Tibial artery (tissue), 4 donors: ENCODE results near the gene TMEM132C.

Source experiments
- DNase-seq, 2 donors: peaks; one replicate each; pipeline ENCODE4 v3.0.0-alpha.2; 2019
- H3K27ac ChIP-seq, 2 donors: fragments of 200-600 bp; sonication (generic) in 1 of 2; 1 replicate in 1 of 2; 2 replicates in 1 of 2; pipeline ENCODE4 v1.5.1; 2018 to 2019; ENCODE audit warnings: mild to moderate bottlenecking in 1 of 2
- H3K27me3 ChIP-seq, 2 donors: fragments of 200-600 bp; sonication (generic) in 1 of 2; one replicate each; pipeline versions ENCODE4 v1.5.1 to v1.6.0; 2016 to 2019
- H3K36me3 ChIP-seq, 3 donors: fragments of 200-600 bp; sonication (generic) in 2 of 3; one replicate each; pipeline ENCODE4 v1.5.1; 2016 to 2019; ENCODE audit warnings: mild to moderate bottlenecking in 2 of 3
- H3K4me1 ChIP-seq, 4 donors: fragments of 200-600 bp; sonication (generic) in 2 of 4; 1 replicate in 3 of 4; 2 replicates in 1 of 4; pipeline ENCODE4 v1.5.1; 2016 to 2019
- H3K4me3 ChIP-seq, 2 donors: fragments of 200-600 bp; sonication (generic) in 1 of 2; 1 replicate in 1 of 2; 2 replicates in 1 of 2; pipeline ENCODE4 v1.5.1; 2018 to 2019; ENCODE audit warnings: mild to moderate bottlenecking in 2 of 2
- H3K9me3 ChIP-seq, 3 donors: fragments of 200-600 bp; sonication (generic) in 1 of 3; one replicate each; pipeline ENCODE4 v1.5.1; 2016 to 2019
- intact Hi-C: fragments of 100-400 bp; cut with DNase I; formaldehyde crosslinking; loops from one replicate; pipeline ENCODE4 v1.15.0; 2023; ENCODE audit warnings: low total_unique reads
- TF ChIP-seq, protein P1 (sequence below), 2 experiments: fragments of 200-600 bp in 1 of 2; fragments of 450-650 bp in 1 of 2; IDR thresholded peaks; one replicate each; pipeline ENCODE4 v1.5.1; 2017 to 2019; ENCODE audit warnings: antibody characterized with exemption in 2 of 2, mild to moderate bottlenecking in 1 of 2, moderate library complexity in 1 of 2

Gene TMEM132C

DNA sequence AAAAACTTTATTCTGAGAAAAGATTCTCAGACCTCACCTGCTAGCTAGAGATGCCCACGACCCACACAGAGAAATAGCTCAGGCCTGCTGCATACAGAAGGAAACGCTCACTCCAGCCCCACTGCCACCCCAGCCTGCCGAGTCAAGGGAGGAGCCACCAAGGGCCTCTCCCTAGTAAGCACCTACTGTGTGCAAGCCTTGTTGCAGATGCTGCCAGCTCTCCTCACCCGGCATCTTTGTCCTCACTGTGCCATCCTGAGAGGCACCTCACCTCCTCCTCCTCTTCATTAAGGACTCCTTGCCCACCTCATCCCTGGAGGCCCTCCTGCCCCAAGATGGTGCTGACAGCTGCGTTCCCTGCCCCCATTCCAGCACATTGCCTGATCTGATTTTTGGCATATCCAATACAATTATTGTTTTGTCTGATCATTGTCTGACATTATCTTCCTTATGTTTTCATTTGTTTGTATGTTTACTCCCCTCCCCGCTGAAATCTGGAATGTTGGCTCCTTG is 359.9 kb downstream of the TMEM132C start:
- no peaks in the 10 kb centered on the region for H3K9me3 ChIP-seq
- no peak for DNase-seq
- no peaks in the 10 kb centered on the region for H3K27me3 ChIP-seq
- H3K4me3 ChIP-seq, result no peak overlapping the region
- H3K36me3 ChIP-seq, result no peaks in the 10 kb centered on the region
- H3K27ac ChIP-seq, result no peak overlapping the region
- H3K4me1 ChIP-seq, result no peaks in the 10 kb centered on the region
- TF ChIP-seq, protein P1, sequence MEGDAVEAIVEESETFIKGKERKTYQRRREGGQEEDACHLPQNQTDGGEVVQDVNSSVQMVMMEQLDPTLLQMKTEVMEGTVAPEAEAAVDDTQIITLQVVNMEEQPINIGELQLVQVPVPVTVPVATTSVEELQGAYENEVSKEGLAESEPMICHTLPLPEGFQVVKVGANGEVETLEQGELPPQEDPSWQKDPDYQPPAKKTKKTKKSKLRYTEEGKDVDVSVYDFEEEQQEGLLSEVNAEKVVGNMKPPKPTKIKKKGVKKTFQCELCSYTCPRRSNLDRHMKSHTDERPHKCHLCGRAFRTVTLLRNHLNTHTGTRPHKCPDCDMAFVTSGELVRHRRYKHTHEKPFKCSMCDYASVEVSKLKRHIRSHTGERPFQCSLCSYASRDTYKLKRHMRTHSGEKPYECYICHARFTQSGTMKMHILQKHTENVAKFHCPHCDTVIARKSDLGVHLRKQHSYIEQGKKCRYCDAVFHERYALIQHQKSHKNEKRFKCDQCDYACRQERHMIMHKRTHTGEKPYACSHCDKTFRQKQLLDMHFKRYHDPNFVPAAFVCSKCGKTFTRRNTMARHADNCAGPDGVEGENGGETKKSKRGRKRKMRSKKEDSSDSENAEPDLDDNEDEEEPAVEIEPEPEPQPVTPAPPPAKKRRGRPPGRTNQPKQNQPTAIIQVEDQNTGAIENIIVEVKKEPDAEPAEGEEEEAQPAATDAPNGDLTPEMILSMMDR (IDR thresholded peaks at IDR 0.05), result no peak
- intact Hi-C loops, result no loop called here

DNA sequence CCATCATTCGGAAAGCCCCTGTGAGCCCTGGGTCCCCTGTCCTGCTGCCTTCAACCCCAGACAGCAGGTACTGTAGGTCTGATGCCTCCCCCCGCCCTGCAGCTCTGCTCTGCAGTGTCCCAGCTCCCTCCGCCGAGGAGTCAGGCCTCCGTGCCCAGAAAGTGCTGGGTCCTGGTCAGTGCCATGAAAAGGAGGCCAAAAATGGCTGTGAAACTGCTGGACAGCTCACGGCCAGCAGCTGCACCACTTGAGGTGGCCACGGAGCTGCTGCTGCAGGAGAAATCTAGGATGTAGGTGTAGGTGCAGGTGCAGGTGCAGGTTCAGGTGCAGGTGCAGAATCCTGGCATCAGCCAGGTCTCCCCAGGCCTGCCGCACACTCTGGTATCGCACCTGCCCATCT is 360.7 kb downstream of the TMEM132C start:
- Histone ChIP-seq H3K36me3 (no peaks in the 10 kb centered on the region), H3K9me3 (no peaks in the 10 kb centered on the region), H3K4me1 (no peaks in the 10 kb centered on the region), H3K27ac (no peak overlapping the region), H3K27me3 (no peaks in the 10 kb centered on the region), H3K4me3 (no peak overlapping the region)
- intact Hi-C loops, result no loop called here
- TF ChIP-seq, protein P1 (IDR thresholded peaks at IDR 0.05), result no peak
- no peak for DNase-seq

DNA sequence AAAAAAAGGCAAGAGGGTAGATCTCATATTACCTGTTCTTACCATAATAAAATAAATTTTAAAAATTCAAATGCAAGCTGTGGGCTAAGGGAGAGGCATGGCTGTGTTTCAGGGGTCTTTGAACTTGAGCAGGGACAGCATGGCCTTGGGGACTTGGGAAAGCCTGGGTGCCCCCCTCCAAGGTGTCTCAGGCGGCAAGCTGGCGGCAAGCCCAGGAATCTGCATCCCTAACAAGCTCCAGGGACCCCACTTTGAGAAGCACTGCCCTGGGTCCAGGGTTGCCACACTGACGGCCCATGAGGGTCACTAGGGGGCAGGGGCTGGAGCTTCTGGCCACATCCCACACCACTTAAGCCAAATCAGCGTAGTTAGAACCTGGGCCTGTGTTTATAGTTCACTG is 363.0 kb downstream of the TMEM132C start:
- H3K4me1 ChIP-seq, result no peaks in the 10 kb centered on the region
- intact Hi-C loops, result no loop called here
- H3K4me3 ChIP-seq, result no peak overlapping the region
- no peaks in the 10 kb centered on the region for H3K27me3 ChIP-seq
- H3K9me3 ChIP-seq, result no peaks in the 10 kb centered on the region
- no peaks in the 10 kb centered on the region for H3K36me3 ChIP-seq
- no peak for DNase-seq
- TF ChIP-seq, protein P1 (IDR thresholded peaks at IDR 0.05), result no peak
- H3K27ac ChIP-seq, result no peak overlapping the region

DNA sequence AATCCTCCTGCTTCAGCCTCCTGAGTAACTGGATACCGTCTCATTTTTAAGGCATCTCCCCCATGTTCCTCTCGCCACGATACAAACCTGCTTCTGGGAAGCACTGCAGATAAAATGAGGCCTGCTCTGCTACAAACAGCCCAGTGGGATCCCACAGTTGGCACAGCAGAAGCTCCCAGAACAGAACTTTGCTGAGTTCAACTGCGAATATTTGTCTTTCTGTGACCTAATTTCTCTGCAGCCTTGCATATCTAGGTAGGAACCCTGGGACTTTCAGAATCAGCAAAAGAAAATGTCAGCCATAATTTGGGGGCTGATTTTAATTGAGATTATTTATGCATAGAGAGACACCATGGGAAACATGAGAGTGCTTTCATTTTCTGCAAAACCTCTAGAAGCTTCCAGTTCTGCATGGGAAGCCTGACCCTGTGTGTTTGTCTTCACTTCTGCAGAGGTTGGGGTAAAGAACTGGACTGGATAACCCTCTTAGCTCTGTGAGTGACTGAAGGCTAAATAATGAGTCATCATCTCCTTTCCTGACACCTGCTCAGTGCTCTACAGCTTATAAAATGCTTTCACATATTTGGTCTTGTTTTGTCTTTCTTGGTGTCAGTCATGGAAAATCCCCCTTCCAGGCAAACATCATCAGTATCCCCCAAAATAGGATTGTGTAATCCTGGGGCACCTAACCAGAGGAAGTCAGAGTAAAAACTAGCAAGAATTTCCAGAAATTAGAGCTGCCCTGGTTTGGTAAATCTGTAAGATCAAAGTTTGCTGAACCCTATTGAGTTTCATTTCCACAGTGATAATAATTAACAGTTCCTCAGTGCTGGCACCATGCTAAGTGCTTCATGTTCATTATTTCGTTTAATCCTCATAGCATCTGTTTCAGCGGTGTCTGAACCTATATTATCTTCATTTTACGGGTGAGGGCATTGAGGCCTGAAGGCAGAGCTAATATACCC is 371.0 kb downstream of the TMEM132C start:
- Histone ChIP-seq H3K27me3 (no peaks in the 10 kb centered on the region), H3K4me3 (no peak overlapping the region), H3K9me3 (no peaks in the 10 kb centered on the region), H3K4me1 (no peaks in the 10 kb centered on the region), H3K36me3 (no peaks in the 10 kb centered on the region), H3K27ac (no peak overlapping the region)
- intact Hi-C loops, result no loop called here
- TF ChIP-seq, protein P1 (IDR thresholded peaks at IDR 0.05), result no peak
- DNase-seq, result no peak

DNA sequence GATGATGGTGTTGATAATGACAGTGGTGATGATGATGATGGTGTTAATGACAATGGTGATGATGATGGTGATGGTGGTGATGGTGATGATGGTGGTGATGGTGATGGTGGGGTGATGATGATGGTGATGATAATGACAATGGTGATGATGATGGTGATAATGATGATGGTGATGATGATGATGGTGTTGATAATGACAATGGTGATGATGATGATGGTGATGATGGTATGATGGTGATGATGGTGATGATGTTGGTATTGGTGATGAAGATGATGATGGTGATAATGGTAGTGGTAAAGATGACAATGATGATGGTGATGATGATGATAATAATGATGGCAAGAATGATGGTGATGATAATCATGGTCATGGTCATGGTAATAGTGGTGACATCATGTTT is 372.1 kb downstream of the TMEM132C start:
- no peak for DNase-seq
- TF ChIP-seq, protein P1 (IDR thresholded peaks at IDR 0.05), result no peak
- Histone ChIP-seq H3K27ac (no peak overlapping the region), H3K36me3 (no peaks in the 10 kb centered on the region), H3K4me3 (no peak overlapping the region), H3K4me1 (no peaks in the 10 kb centered on the region), H3K9me3 (no peaks in the 10 kb centered on the region), H3K27me3 (no peaks in the 10 kb centered on the region)
- intact Hi-C loops, result no loop called here
